WERI-Rb-1 (cell line): ENCODE measurements around the gene SLC30A1.

Source experiments
- DNase-seq: peaks from one replicate; pipeline ENCODE4 v3.0.0-alpha.2; 2020
- H3K27ac ChIP-seq: fragments of 250-450 bp; sonication (Bioruptor Pico); 2 replicates; pipeline ENCODE4 v1.5.1; 2020; ENCODE audit warnings: mild to moderate bottlenecking, moderate library complexity
- H3K27me3 ChIP-seq: fragments of 250-450 bp; sonication (Bioruptor Pico); 2 replicates; pipeline ENCODE4 v1.5.1; 2021; ENCODE audit warnings: mild to moderate bottlenecking, low read depth, moderate library complexity; ENCODE audit not compliant: insufficient read depth, severe bottlenecking
- H3K36me3 ChIP-seq: fragments of 250-450 bp; sonication (Bioruptor Pico); 2 replicates; pipeline ENCODE4 v1.5.1; 2020; ENCODE audit warnings: mild to moderate bottlenecking, moderate library complexity
- H3K4me3 ChIP-seq: 2 replicates; pipeline ENCODE4 v1.5.1; 2011; ENCODE audit warnings: low read depth, mild to moderate bottlenecking, control low read depth, low read length
- H3K9me3 ChIP-seq: fragments of 250-450 bp; sonication (Bioruptor Pico); 2 replicates; pipeline ENCODE4 v1.5.1; 2021; ENCODE audit warnings: mild to moderate bottlenecking, moderate library complexity; ENCODE audit not compliant: severe bottlenecking
- CTCF ChIP-seq: IDR thresholded peaks from 2 replicates; pipeline ENCODE4 v1.5.1; 2011; ENCODE audit warnings: low read depth, mild to moderate bottlenecking, control low read depth, inconsistent platforms, low read length

The SLC30A1 gene

GRCh38 chr1:211531194-211532087 lies 47.5 kb downstream of the SLC30A1 start:
- no peak for DNase-seq
- Histone ChIP-seq H3K9me3 (no peaks in the 10 kb centered on the region), H3K27me3 (no peaks in the 10 kb centered on the region), H3K36me3 (no peaks in the 10 kb centered on the region), H3K4me3 (no peak overlapping the region), H3K27ac (no peak overlapping the region)
- no peak for TF ChIP-seq CTCF

GRCh38 chr1:211530102-211530501 lies 48.9 kb downstream of the SLC30A1 start:
- H3K9me3 ChIP-seq = no peaks in the 10 kb centered on the region
- H3K36me3 ChIP-seq = no peaks in the 10 kb centered on the region
- DNase-seq = no peak
- no peaks in the 10 kb centered on the region for H3K27me3 ChIP-seq
- no peak overlapping the region for H3K4me3 ChIP-seq
- no peak overlapping the region for H3K27ac ChIP-seq
- TF ChIP-seq CTCF = no peak

- Histone ChIP-seq H3K4me3 (no peak overlapping the region), H3K36me3 (no peaks in the 10 kb centered on the region), H3K9me3 (no peaks in the 10 kb centered on the region), H3K27me3 (no peaks in the 10 kb centered on the region), H3K27ac (no peak overlapping the region)
- DNase-seq = no peak
- no peak for TF ChIP-seq CTCF
Measured at GRCh38 chr1:211529453-211529852, 49.5 kb downstream of the SLC30A1 start.

GRCh38 chr1:211529011-211529410 lies 50.0 kb downstream of the SLC30A1 start:
- Histone ChIP-seq H3K36me3 (no peaks in the 10 kb centered on the region), H3K4me3 (no peak overlapping the region), H3K27me3 (no peaks in the 10 kb centered on the region), H3K27ac (no peak overlapping the region), H3K9me3 (no peaks in the 10 kb centered on the region)
- no peak for TF ChIP-seq CTCF
- DNase-seq = no peak

- no peak for DNase-seq
- H3K36me3 ChIP-seq = no peaks in the 10 kb centered on the region
- no peaks in the 10 kb centered on the region for H3K27me3 ChIP-seq
- no peaks in the 10 kb centered on the region for H3K9me3 ChIP-seq
- TF ChIP-seq CTCF = no peak
- no peak overlapping the region for H3K27ac ChIP-seq
- no peak overlapping the region for H3K4me3 ChIP-seq
Measured at GRCh38 chr1:211527888-211528287, 51.1 kb downstream of the SLC30A1 start.

- no peak for DNase-seq
- Histone ChIP-seq H3K27me3 (no peaks in the 10 kb centered on the region), H3K27ac (no peak overlapping the region), H3K4me3 (no peak overlapping the region), H3K36me3 (no peaks in the 10 kb centered on the region), H3K9me3 (no peaks in the 10 kb centered on the region)
- no peak for TF ChIP-seq CTCF
Measured at GRCh38 chr1:211527006-211527405, 52.0 kb downstream of the SLC30A1 start.
